ENCODE results near the gene STK31. TPM values are rescaled to one million over a fixed set of nuclear protein-coding genes. Genes with fewer than 3 reads are reported as not detected.

STK31 gene
- total and polyA plus RNA-seq, 10 of the 15 experiments (the other 5 are each of a cell fraction or from before 2014, with no cell fraction given): 0.08 to 0.49 (median 0.17) TPM; not detected in 1

GRCh38 chr7:23696916-23697441 lies 13.0 kb upstream of the STK31 start (continued):
- TF ChIP-seq CTCF (IDR thresholded peaks at IDR 0.05 in 2 of 3, conservative IDR thresholded peaks at IDR 0.05 in 1 of 3; ENCODE audit: control insufficient read depth in 2 of 3, extremely low read depth in 1 of 3, insufficient read depth in 1 of 3, low read depth in 3 of 3, low read length in 3 of 3): peak; percentile 72 to 89 (median 73)
- no peak for TF ChIP-seq ATF7 (IDR thresholded peaks at IDR 0.05; ENCODE audit: low read depth)
- TF ChIP-seq ZBTB33 (IDR thresholded peaks at IDR 0.05): no peak
- no peak for TF ChIP-seq POU2F2 (IDR thresholded peaks at IDR 0.05; ENCODE audit: borderline replicate concordance, low read depth, low read length)
- TF ChIP-seq BRCA1 (IDR thresholded peaks at IDR 0.05; ENCODE audit: low read depth, low read length): no peak
- no peak for TF ChIP-seq BCL11A (IDR thresholded peaks at IDR 0.05; ENCODE audit: low read depth, low read length)
- TF ChIP-seq HDAC6 (IDR thresholded peaks at IDR 0.05; ENCODE audit: unreplicated experiment): no peak
- no peak for TF ChIP-seq RB1 (IDR thresholded peaks at IDR 0.05; ENCODE audit: borderline replicate concordance)
- TF ChIP-seq RAD21 (IDR thresholded peaks at IDR 0.05; ENCODE audit: insufficient read depth, low read depth, low read length): peak; percentile 44
- 0 out of 2 replicates have a peak, but pooled peaks have one; percentile 54 for TF ChIP-seq SMARCA5 (IDR thresholded peaks at IDR 0.05)
- TF ChIP-seq CEBPZ (IDR thresholded peaks at IDR 0.05; ENCODE audit: low read depth, low read length): no peak
- no peak for TF ChIP-seq SRF (IDR thresholded peaks at IDR 0.05; ENCODE audit: low read depth in 2 of 2, low read length in 2 of 2)

Data from GM12878 (cell line).